ENCODE results near the gene NTN4. TPM values are rescaled to one million over a fixed set of nuclear protein-coding genes. Genes with fewer than 3 reads are reported as not detected.

Gene NTN4
- total RNA-seq, 4 donors from 2014 or later = 11.1 to 21.0 (median 16.1) TPM

DNA sequence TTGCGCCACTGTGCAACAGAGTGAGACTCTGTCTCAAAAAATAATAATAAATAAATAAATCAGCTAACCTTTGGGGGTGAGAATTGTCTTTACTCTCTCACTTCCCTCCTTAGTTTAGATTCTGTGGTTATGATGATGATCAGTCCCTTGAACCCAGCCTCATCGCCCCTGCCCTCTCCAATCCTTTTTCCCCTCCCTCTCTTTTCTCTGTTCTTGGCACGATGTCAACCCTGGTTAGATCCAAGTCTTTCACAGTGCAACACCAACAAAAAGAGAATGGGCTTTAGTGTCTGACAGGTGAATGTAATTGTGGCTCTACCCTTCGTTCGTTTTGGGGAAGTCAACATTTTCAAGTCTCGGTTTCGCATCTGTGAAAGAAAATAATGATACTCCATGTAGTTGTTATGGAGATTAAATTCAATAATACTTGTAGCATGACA, 59.0 kb downstream of the NTN4 start:
- no peaks in the 10 kb centered on the region for H3K9me3 ChIP-seq
- WGBS, 2 donors = 72 to 82% methylated on average over 7 of the region's 7 CpGs
- H3K27me3 ChIP-seq = no peaks in the 10 kb centered on the region
- no peak overlapping the region for H3K27ac ChIP-seq
- no peak overlapping the region for H3K4me3 ChIP-seq (replicated peaks in 1 of 3)
- H3K36me3 ChIP-seq = no peaks in the 10 kb centered on the region
- intact Hi-C loops (cut with DNase I) = no loop called here
- TF ChIP-seq CTCF (IDR thresholded peaks at IDR 0.05) (no peak), POLR2A (IDR thresholded peaks at IDR 0.05) (no peak)
- H3K4me1 ChIP-seq = no peaks in the 10 kb centered on the region
- DNase-seq = no peak

- no peaks in the 10 kb centered on the region for H3K36me3 ChIP-seq
- H3K4me3 ChIP-seq (replicated peaks in 1 of 3) = no peak overlapping the region
- TF ChIP-seq POLR2A (IDR thresholded peaks at IDR 0.05) (no peak), CTCF (IDR thresholded peaks at IDR 0.05) (no peak)
- DNase-seq = no peak
- H3K27ac ChIP-seq = no peak overlapping the region
- no peaks in the 10 kb centered on the region for H3K4me1 ChIP-seq
- 58 to 61% methylated on average over 1 of the region's 1 CpG for WGBS, 2 donors
- H3K9me3 ChIP-seq = no peaks in the 10 kb centered on the region
- intact Hi-C loops (cut with DNase I) = no loop called here
- no peaks in the 10 kb centered on the region for H3K27me3 ChIP-seq
Observed at GRCh38 chr12:95730457-95730856, 60.1 kb downstream of the NTN4 start.

GRCh38 chr12:95726903-95727302, 63.7 kb downstream of the NTN4 start:
- no peak for DNase-seq
- 93 to 95% methylated on average over 2 of the region's 2 CpGs for WGBS, 2 donors
- H3K27me3 ChIP-seq = no peaks in the 10 kb centered on the region
- H3K27ac ChIP-seq = no peak overlapping the region
- H3K4me3 ChIP-seq (replicated peaks in 1 of 3) = no peak overlapping the region
- TF ChIP-seq CTCF (IDR thresholded peaks at IDR 0.05) (no peak), POLR2A (IDR thresholded peaks at IDR 0.05) (no peak)
- H3K4me1 ChIP-seq = no peaks in the 10 kb centered on the region
- no peaks in the 10 kb centered on the region for H3K36me3 ChIP-seq
- intact Hi-C loops (cut with DNase I) = no loop called here
- no peaks in the 10 kb centered on the region for H3K9me3 ChIP-seq

DNA sequence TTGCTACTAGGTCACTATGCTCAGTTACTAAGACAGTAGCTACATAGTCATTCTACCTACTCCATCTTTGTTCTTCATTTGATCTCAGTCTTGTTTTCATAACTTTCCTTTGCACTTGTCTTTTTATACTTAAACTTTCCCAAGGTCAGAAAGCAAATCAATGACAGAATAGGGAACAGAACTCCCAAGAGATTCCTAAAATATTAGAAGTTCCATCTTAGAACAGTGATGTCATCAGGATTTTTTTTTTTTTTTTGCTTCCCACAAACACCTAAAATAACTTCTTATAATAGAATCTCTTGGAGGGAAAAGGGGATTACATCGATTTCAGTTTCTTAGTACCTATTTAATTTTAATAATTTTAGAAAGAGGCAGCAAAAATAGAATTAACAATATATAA, 65.8 kb downstream of the NTN4 start:
- Histone ChIP-seq H3K27me3 (no peaks in the 10 kb centered on the region), H3K9me3 (no peaks in the 10 kb centered on the region), H3K4me1 (no peaks in the 10 kb centered on the region), H3K36me3 (no peaks in the 10 kb centered on the region), H3K4me3 (replicated peaks in 1 of 3) (no peak overlapping the region), H3K27ac (no peak overlapping the region)
- TF ChIP-seq CTCF (IDR thresholded peaks at IDR 0.05) (no peak), POLR2A (IDR thresholded peaks at IDR 0.05) (no peak)
- DNase-seq = no peak
- intact Hi-C loops (cut with DNase I) = no loop called here
- WGBS, 2 donors = 75 to 78% methylated on average over 1 of the region's 1 CpG

DNA sequence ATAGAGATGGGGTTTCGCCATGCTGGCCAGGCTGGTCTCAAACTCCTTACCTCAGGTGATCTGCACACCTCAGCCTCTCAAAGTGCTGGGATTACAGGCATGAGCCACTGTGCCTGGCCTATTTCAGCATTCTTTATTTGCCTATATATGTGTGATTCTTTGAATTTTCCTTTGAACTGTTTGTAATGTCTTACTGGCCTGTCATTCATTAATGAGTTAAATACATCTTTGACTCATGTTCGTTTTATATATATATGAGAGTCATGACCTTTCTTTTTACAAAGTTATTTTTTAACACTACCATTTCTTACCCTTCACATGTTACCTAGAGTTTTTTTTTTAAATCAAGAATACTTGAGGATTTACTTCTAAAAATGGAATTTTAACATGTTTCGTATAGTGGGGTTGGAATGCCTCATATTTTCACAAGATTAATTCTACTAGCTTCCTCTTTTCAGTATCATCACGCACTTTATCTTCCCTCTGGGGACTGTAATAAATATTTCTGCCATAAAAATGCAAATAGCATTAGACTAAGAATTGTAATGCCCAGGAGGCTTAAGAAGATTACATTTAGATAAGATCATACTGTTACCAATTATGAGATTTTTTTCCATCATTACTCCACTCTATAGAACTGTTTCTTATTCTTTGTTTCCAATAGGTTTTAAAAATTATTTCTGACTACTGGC, 66.7 kb downstream of the NTN4 start:
- H3K36me3 ChIP-seq = no peaks in the 10 kb centered on the region
- no peaks in the 10 kb centered on the region for H3K4me1 ChIP-seq
- TF ChIP-seq CTCF (IDR thresholded peaks at IDR 0.05) = no peak
- no peak for TF ChIP-seq POLR2A (IDR thresholded peaks at IDR 0.05)
- H3K9me3 ChIP-seq = no peaks in the 10 kb centered on the region
- no peaks in the 10 kb centered on the region for H3K27me3 ChIP-seq
- intact Hi-C loops (cut with DNase I) = no loop called here
- H3K4me3 ChIP-seq (replicated peaks in 1 of 3) = no peak overlapping the region
- H3K27ac ChIP-seq = no peak overlapping the region
- DNase-seq = no peak
- 80 to 85% methylated on average over 4 of the region's 4 CpGs for WGBS, 2 donors
